ENCODE results near the gene HOXA9. TPM values are rescaled to one million over a fixed set of nuclear protein-coding genes. Genes with fewer than 3 reads are reported as not detected.

HOXA9 gene
- total RNA-seq, 4 donors from 2014 or later = 19.5 to 130 (median 50.6) TPM

DNA sequence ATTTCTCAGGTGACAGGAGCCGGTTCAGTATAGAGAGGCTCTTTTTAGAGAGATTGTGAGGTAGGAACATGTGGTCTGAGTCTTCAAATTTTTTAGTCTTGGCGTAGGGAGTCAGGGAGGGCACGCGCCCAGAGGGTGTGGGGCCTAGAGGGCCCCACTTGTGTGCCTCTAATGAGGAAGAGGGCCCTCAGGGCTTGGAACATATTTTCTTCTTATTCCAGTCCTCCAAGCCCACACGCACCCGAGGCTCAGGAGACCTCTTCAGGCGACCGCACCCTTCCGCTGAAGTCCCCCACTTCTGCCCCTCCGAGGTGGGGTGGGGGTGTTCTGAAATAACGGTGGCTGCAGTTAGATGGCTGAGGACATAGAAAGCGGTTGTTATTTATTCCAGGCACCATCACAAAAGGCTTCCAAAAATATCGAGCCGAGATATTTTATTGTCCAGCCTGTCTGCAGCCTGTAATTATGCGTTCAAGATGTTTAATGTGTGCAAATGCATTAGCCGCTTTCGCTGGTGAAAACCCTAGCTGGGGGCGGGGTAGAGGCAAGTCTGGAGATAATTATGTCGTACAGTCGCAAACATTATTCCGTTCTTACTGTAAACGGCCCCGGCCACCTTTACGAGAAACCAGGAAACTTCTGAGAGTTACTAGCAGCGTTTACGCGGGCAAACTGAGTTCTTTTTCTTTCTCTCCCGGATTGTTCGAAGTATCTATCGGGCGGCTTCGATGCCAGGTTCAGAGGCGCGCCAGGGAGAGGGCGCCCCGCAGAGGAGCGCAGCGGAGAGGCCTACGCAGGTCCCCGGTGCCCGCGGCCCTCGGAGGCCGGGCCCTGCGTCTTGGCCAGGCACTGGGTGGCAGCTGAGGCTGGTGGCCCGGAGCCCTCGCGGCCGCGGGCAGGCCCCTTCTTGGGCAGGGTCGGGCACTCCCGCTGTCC lies 47.4 kb upstream of the HOXA9 start:
- no peak overlapping the region for H3K27ac ChIP-seq
- TF ChIP-seq POLR2AphosphoS5 (IDR thresholded peaks at IDR 0.05) = no peak
- TF ChIP-seq POLR2A (IDR thresholded peaks at IDR 0.05) = no peak
- no peak for TF ChIP-seq EP300 (IDR thresholded peaks at IDR 0.05; ENCODE audit: low read depth)
- TF ChIP-seq, protein P1, sequence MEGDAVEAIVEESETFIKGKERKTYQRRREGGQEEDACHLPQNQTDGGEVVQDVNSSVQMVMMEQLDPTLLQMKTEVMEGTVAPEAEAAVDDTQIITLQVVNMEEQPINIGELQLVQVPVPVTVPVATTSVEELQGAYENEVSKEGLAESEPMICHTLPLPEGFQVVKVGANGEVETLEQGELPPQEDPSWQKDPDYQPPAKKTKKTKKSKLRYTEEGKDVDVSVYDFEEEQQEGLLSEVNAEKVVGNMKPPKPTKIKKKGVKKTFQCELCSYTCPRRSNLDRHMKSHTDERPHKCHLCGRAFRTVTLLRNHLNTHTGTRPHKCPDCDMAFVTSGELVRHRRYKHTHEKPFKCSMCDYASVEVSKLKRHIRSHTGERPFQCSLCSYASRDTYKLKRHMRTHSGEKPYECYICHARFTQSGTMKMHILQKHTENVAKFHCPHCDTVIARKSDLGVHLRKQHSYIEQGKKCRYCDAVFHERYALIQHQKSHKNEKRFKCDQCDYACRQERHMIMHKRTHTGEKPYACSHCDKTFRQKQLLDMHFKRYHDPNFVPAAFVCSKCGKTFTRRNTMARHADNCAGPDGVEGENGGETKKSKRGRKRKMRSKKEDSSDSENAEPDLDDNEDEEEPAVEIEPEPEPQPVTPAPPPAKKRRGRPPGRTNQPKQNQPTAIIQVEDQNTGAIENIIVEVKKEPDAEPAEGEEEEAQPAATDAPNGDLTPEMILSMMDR (IDR thresholded peaks at IDR 0.05) = no peak
- intact Hi-C loops (cut with DNase I; ENCODE audit: low total_unique reads) = no loop called here
- no peak for DNase-seq
- H3K4me3 ChIP-seq = peak overlapping the region in 1 of 4 donors; percentile 3
- in situ Hi-C loops (cut with MboI; ENCODE audit: low pct_ligation_motif_present in 1 of 4, low pct_unique_long_range_greater_than_20kb in 1 of 4, low sequenced_read_pairs in 3 of 4) = loop anchor here (10.0 to 25.0 kb wide), 6 partner anchors 375 to 800 kb away; no protein-coding TSS in a partner anchor
- H3K36me3 ChIP-seq = no peaks in the 10 kb centered on the region
- 39 to 56% methylated on average over 18 to 52 of the region's 52 CpGs for WGBS, 2 donors (ENCODE audit: low coverage in 1 of 2)
- peaks cover 0 to 53% (median 30%) of the 10 kb centered on the region in 4 donors for H3K4me1 ChIP-seq
- H3K27me3 ChIP-seq = peaks cover 72% of the 10 kb centered on the region
- H3K9me3 ChIP-seq = no peaks in the 10 kb centered on the region

DNA sequence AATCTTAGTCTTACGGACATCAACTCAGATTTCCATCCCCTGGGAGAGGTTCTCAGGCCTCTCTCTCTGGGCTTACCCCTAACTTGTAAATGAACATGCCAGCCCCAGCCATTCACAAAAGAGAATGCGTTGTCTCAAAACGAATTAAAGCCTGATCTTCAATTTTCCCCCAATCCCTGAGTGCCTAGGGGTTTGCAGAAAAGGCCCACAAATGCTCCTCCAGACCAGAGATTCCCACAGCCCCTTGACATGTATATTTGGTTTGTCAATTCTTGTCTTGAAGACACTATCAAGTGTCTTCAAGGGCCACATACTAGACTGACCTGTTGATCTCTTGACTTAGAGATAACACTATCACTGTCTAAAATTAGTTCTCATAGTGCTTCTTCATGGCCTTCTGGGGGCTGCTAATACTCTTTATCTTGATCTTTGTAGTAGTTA lies 46.4 kb upstream of the HOXA9 start:
- intact Hi-C loops (cut with DNase I; ENCODE audit: low total_unique reads) (no loop called here), in situ Hi-C loops (cut with MboI; ENCODE audit: low pct_ligation_motif_present in 1 of 4, low pct_unique_long_range_greater_than_20kb in 1 of 4, low sequenced_read_pairs in 3 of 4) (loop anchor here (10.0 to 25.0 kb wide), 6 partner anchors 376 to 801 kb away; no protein-coding TSS in a partner anchor)
- DNase-seq = no peak

DNA sequence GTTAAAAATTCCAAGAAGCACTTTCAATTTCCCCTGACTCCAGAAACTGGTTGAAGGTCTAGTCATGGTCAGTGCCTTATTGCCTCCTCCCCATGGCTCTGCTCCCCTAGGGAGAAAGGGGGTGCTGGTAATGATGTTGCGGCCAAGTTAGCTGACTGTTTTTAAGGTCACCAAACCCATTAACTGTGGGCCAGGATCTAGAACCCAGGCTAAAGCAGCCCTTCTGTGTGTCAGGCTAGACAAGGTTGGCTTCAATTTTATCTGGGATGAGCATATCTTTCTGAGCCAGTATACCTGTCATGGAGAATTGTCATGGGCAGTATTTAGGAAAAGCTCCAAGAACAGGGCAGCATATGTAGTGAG lies 45.7 kb upstream of the HOXA9 start:
- H3K27me3 ChIP-seq = peaks cover 89% of the 10 kb centered on the region
- WGBS, 2 donors (ENCODE audit: low coverage in 1 of 2) = 100% methylated on average over 1 of the region's 1 CpG; no CpG with 5 or more reads in 1 of the 2 donors
- H3K4me1 ChIP-seq = peaks cover 0 to 59% (median 34%) of the 10 kb centered on the region in 4 donors
- H3K4me3 ChIP-seq = peak overlapping the region in 1 of 4 donors; percentile 45
- TF ChIP-seq EP300 (IDR thresholded peaks at IDR 0.05; ENCODE audit: low read depth) (no peak), POLR2AphosphoS5 (IDR thresholded peaks at IDR 0.05) (no peak), POLR2A (IDR thresholded peaks at IDR 0.05) (no peak)
- TF ChIP-seq, protein P1 (IDR thresholded peaks at IDR 0.05) = no peak
- in situ Hi-C loops (cut with MboI; ENCODE audit: low pct_ligation_motif_present in 1 of 4, low pct_unique_long_range_greater_than_20kb in 1 of 4, low sequenced_read_pairs in 3 of 4) (loop anchor here (10.0 to 25.0 kb wide), 6 partner anchors 376 to 801 kb away; no protein-coding TSS in a partner anchor), intact Hi-C loops (cut with DNase I; ENCODE audit: low total_unique reads) (no loop called here)
- H3K36me3 ChIP-seq = no peaks in the 10 kb centered on the region
- DNase-seq = no peak
- H3K9me3 ChIP-seq = no peaks in the 10 kb centered on the region
- H3K27ac ChIP-seq = peak overlapping the region; percentile 75 to 95 (median 79)

More for the DNA sequence above, 46.4 kb upstream of the HOXA9 start:
- H3K36me3 ChIP-seq = no peaks in the 10 kb centered on the region
- 63 to 86% methylated on average over 1 to 3 of the region's 3 CpGs for WGBS, 2 donors (ENCODE audit: low coverage in 1 of 2)
- no peak overlapping the region for H3K4me3 ChIP-seq
- H3K27ac ChIP-seq = peak overlapping the region in 1 of 4 donors; percentile 95
- peaks cover 82% of the 10 kb centered on the region for H3K27me3 ChIP-seq
- no peaks in the 10 kb centered on the region for H3K9me3 ChIP-seq
- TF ChIP-seq EP300 (IDR thresholded peaks at IDR 0.05; ENCODE audit: low read depth) = no peak
- no peak for TF ChIP-seq POLR2AphosphoS5 (IDR thresholded peaks at IDR 0.05)
- TF ChIP-seq POLR2A (IDR thresholded peaks at IDR 0.05) = no peak
- TF ChIP-seq, protein P1 (IDR thresholded peaks at IDR 0.05) = no peak
- peaks cover 0 to 59% (median 33%) of the 10 kb centered on the region in 4 donors for H3K4me1 ChIP-seq

DNA sequence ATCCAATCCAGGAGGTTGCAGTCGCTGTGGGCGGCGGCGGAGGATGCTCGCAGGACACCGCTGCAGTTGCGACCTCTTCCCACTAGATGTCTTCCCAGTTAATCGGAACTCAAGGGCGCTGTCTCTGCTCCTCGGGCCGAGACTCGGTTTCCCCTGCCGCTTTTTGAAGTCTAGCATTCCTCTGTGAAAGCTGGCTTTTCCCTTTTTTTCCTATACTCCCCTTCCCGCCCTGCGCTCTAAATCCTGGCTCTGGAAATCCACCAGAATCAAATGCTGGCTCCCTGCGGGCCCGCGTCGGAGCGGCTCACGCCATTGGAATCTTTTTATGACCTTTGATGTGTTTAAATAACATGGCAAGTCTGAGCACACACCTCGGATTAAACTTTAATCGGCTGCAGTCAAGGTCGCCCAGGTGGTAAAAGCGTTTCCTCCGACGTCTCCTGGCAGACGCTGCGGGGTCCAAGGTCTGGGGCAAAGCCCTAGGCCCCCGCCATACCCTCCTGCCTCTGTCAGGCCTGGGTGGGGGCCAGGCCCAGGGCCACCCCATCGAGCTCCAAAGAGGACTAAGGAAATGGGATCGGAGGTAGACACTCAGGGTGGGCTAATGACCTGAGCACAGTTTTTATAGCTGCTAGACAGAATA lies 45.2 kb upstream of the HOXA9 start:
- TF ChIP-seq POLR2AphosphoS5 (IDR thresholded peaks at IDR 0.05) = peak in 2 of 3 donors; percentile 12 to 32
- TF ChIP-seq POLR2A (IDR thresholded peaks at IDR 0.05) = peak; percentile 55
- TF ChIP-seq EP300 (IDR thresholded peaks at IDR 0.05; ENCODE audit: low read depth) = no peak
- TF ChIP-seq, protein P1 (IDR thresholded peaks at IDR 0.05) = peak; percentile 77 to 97 (median 88)
- peak; percentile 82 for DNase-seq
- H3K27ac ChIP-seq = peak overlapping the region; percentile 75 to 95 (median 79)
- H3K36me3 ChIP-seq = no peaks in the 10 kb centered on the region
- H3K4me1 ChIP-seq = peaks cover 0 to 60% (median 36%) of the 10 kb centered on the region in 4 donors
- no peaks in the 10 kb centered on the region for H3K9me3 ChIP-seq
- 11% methylated on average over 32 of the region's 32 CpGs; no CpG with 5 or more reads in 1 of the 2 donors for WGBS, 2 donors (ENCODE audit: low coverage in 1 of 2)
- in situ Hi-C loops (cut with MboI; ENCODE audit: low pct_ligation_motif_present in 1 of 4, low pct_unique_long_range_greater_than_20kb in 1 of 4, low sequenced_read_pairs in 3 of 4) = loop anchor here (10.0 to 25.0 kb wide), 6 partner anchors 377 to 802 kb away; no protein-coding TSS in a partner anchor
- intact Hi-C loops (cut with DNase I; ENCODE audit: low total_unique reads) = no loop called here
- H3K27me3 ChIP-seq = peaks cover 94% of the 10 kb centered on the region
- peak overlapping the region in 3 of 4 donors; percentile 16 to 45 (median 23) for H3K4me3 ChIP-seq

All from transverse colon (tissue), 4 donors.